ENCODE results near the gene BCCIP.

The BCCIP gene

GRCh38 chr10:125846894-125847293, 23.5 kb downstream of the BCCIP start:
- DNase-seq: no peak

GRCh38 chr10:125848371-125848770, 25.0 kb downstream of the BCCIP start:
- DNase-seq: no peak

- DNase-seq: no peak
Measured at GRCh38 chr10:125848857-125849256, 25.5 kb downstream of the BCCIP start.

GRCh38 chr10:125849448-125849847, 26.1 kb downstream of the BCCIP start:
- DNase-seq: no peak

- no peak for DNase-seq
Measured at GRCh38 chr10:125850766-125851731, 27.7 kb downstream of the BCCIP start.

GRCh38 chr10:125852487-125852886, 29.1 kb downstream of the BCCIP start:
- no peak for DNase-seq

- DNase-seq: no peak
Measured at GRCh38 chr10:125857185-125857760, 33.9 kb downstream of the BCCIP start.

GRCh38 chr10:125859128-125859817, 35.9 kb downstream of the BCCIP start:
- DNase-seq: no peak

GRCh38 chr10:125865120-125865519, 41.8 kb downstream of the BCCIP start:
- no peak for DNase-seq

GRCh38 chr10:125866421-125867029, 43.2 kb downstream of the BCCIP start:
- no peak for DNase-seq

- DNase-seq: peak; percentile 18
Measured at GRCh38 chr10:125868372-125868975, 45.1 kb downstream of the BCCIP start.

GRCh38 chr10:125871338-125871737, 48.0 kb downstream of the BCCIP start:
- DNase-seq: no peak

GRCh38 chr10:125878957-125879835, 55.9 kb downstream of the BCCIP start:
- DNase-seq: no peak

GRCh38 chr10:125880719-125881118, 57.4 kb downstream of the BCCIP start:
- DNase-seq: no peak

- no peak for DNase-seq
Measured at GRCh38 chr10:125881192-125881591, 57.8 kb downstream of the BCCIP start, which contains the start of gene DHX32. TSS of gene DHX32 (minus strand) at chr10:125881292. CDS start at chr10:125880824, 468 bp downstream.

GRCh38 chr10:125882596-125882995, 59.2 kb downstream of the BCCIP start:
- no peak for DNase-seq

GRCh38 chr10:125883211-125883610, 59.9 kb downstream of the BCCIP start:
- no peak for DNase-seq
